DND-41 (cell line): ENCODE data around the gene PAK2.
A peak's percentile ranks its signal among the peaks of the same experiment; 100 is the strongest.

Source experiments
- ATAC-seq: fragments of 200-7000 bp; cut with Tn5 transposase; 3 replicates; pipeline ENCODE4 v1.9.1; 2021; ENCODE audit warnings: low read depth; ENCODE audit not compliant: insufficient read depth
- DNase-seq: peaks from one replicate; pipeline ENCODE4 v3.0.0-alpha.2; 2020
- H2AFZ ChIP-seq: 2 replicates; pipeline ENCODE4 v1.6.0; 2012; ENCODE audit warnings: low read depth, low read length
- H3K27ac ChIP-seq: 2 replicates; pipeline ENCODE4 v1.5.1; 2012; ENCODE audit warnings: low read length, inconsistent platforms
- H3K27me3 ChIP-seq: fragments of 200-600 bp; sonication (generic); 2 replicates; pipeline ENCODE4 v1.6.0; 2012; ENCODE audit warnings: low read length, mild to moderate bottlenecking, inconsistent platforms; ENCODE audit not compliant: insufficient read depth, poor library complexity
- H3K36me3 ChIP-seq: 2 replicates; pipeline ENCODE4 v1.5.1; 2012; ENCODE audit warnings: low read length, inconsistent platforms; ENCODE audit not compliant: insufficient read depth
- H3K4me1 ChIP-seq: 2 replicates; pipeline ENCODE4 v1.5.1; 2012; ENCODE audit warnings: mild to moderate bottlenecking, low read length; ENCODE audit not compliant: insufficient read depth
- H3K4me2 ChIP-seq: 2 replicates; pipeline ENCODE4 v1.6.0; 2012; ENCODE audit warnings: mild to moderate bottlenecking, moderate library complexity, low read length, inconsistent platforms; ENCODE audit not compliant: insufficient read depth
- H3K4me3 ChIP-seq, 2 experiments: fragments of 200-600 bp in 1 of 2; shearing (Covaris generic) in 1 of 2; 2 replicates each; pipeline ENCODE4 v1.5.1; 2012 to 2016; ENCODE audit warnings: inconsistent platforms in 2 of 2, low read length in 2 of 2, mild to moderate bottlenecking in 2 of 2, low read depth in 1 of 2, moderate library complexity in 1 of 2
- H3K79me2 ChIP-seq: 2 replicates; pipeline ENCODE4 v1.6.0; 2012; ENCODE audit warnings: low read length, inconsistent platforms; ENCODE audit not compliant: insufficient read depth
- H3K9ac ChIP-seq: 2 replicates; pipeline ENCODE4 v1.6.0; 2012; ENCODE audit warnings: low read depth, mild to moderate bottlenecking, inconsistent platforms, low read length, moderate library complexity
- H3K9me3 ChIP-seq: 2 replicates; pipeline ENCODE4 v1.5.1; 2012; ENCODE audit warnings: low read length, moderate library complexity, mild to moderate bottlenecking, inconsistent platforms; ENCODE audit not compliant: insufficient read depth, severe bottlenecking
- H4K20me1 ChIP-seq: 2 replicates; pipeline ENCODE4 v1.6.0; 2012; ENCODE audit warnings: low read length; ENCODE audit not compliant: insufficient read depth
- CTCF ChIP-seq: IDR thresholded peaks from 2 replicates; pipeline ENCODE4 v1.5.1; 2012; ENCODE audit warnings: borderline replicate concordance, low read length, moderate library complexity, mild to moderate bottlenecking; ENCODE audit not compliant: poor library complexity, severe bottlenecking; ENCODE audit errors: extremely low read depth
- EZH2 ChIP-seq: IDR thresholded peaks from 3 replicates; pipeline ENCODE4 v1.6.1; 2012; ENCODE audit warnings: borderline replicate concordance, low read depth, mild to moderate bottlenecking, moderate library complexity, low read length, inconsistent platforms; ENCODE audit not compliant: severe bottlenecking

The PAK2 gene

GRCh38 chr3:196694202-196694638, 45.4 kb upstream of the PAK2 start:
- Histone ChIP-seq H3K4me2 (no peak overlapping the region), H3K79me2 (no peaks in the 10 kb centered on the region), H2AFZ (no peak overlapping the region; the same call in 1 of the 2 replicates), H4K20me1 (no peaks in the 10 kb centered on the region), H3K9ac (no peak overlapping the region), H3K36me3 (no peaks in the 10 kb centered on the region), H3K4me1 (no peaks in the 10 kb centered on the region), H3K9me3 (no peaks in the 10 kb centered on the region), H3K4me3 (no peak overlapping the region), H3K27ac (peak overlapping the region; percentile 32), H3K27me3 (no peaks in the 10 kb centered on the region)
- ATAC-seq (peak; percentile 52), DNase-seq (no peak)
- TF ChIP-seq CTCF (peak; percentile 23), EZH2 (no peak)

GRCh38 chr3:196694941-196695848, 44.5 kb upstream of the PAK2 start:
- Histone ChIP-seq H3K36me3 (no peaks in the 10 kb centered on the region), H3K27ac (no peak overlapping the region), H3K9ac (no peak overlapping the region), H3K4me2 (no peak overlapping the region), H3K4me1 (no peaks in the 10 kb centered on the region), H3K79me2 (no peaks in the 10 kb centered on the region), H3K27me3 (no peaks in the 10 kb centered on the region), H3K9me3 (no peaks in the 10 kb centered on the region), H2AFZ (no peak overlapping the region), H3K4me3 (no peak overlapping the region), H4K20me1 (no peaks in the 10 kb centered on the region)
- TF ChIP-seq EZH2 (no peak), CTCF (no peak)
- ATAC-seq (no peak; the same call in 2 of the 3 replicates), DNase-seq (no peak)

GRCh38 chr3:196695849-196696226, 43.8 kb upstream of the PAK2 start:
- Histone ChIP-seq H3K4me3 (no peak overlapping the region), H4K20me1 (no peaks in the 10 kb centered on the region), H3K36me3 (no peaks in the 10 kb centered on the region), H3K4me2 (no peak overlapping the region), H3K27me3 (no peaks in the 10 kb centered on the region), H2AFZ (no peak overlapping the region), H3K27ac (no peak overlapping the region), H3K9me3 (no peaks in the 10 kb centered on the region), H3K4me1 (no peaks in the 10 kb centered on the region), H3K79me2 (no peaks in the 10 kb centered on the region), H3K9ac (no peak overlapping the region)
- no peak for DNase-seq
- no peak for TF ChIP-seq CTCF
- no peak for TF ChIP-seq EZH2
- no peak for ATAC-seq

GRCh38 chr3:196697270-196697669, 42.4 kb upstream of the PAK2 start:
- TF ChIP-seq CTCF (no peak), EZH2 (no peak)
- H3K27ac ChIP-seq, result no peak overlapping the region
- H3K79me2 ChIP-seq, result no peaks in the 10 kb centered on the region
- DNase-seq, result no peak
- H3K4me2 ChIP-seq, result no peak overlapping the region
- no peaks in the 10 kb centered on the region for H3K9me3 ChIP-seq
- H3K4me3 ChIP-seq, result no peak overlapping the region
- no peaks in the 10 kb centered on the region for H3K4me1 ChIP-seq
- H3K9ac ChIP-seq, result no peak overlapping the region
- no peaks in the 10 kb centered on the region for H3K27me3 ChIP-seq
- no peaks in the 10 kb centered on the region for H3K36me3 ChIP-seq
- no peaks in the 10 kb centered on the region for H4K20me1 ChIP-seq
- no peak overlapping the region for H2AFZ ChIP-seq
- no peak for ATAC-seq
